Femur (tissue), 1 donor: ENCODE results near the gene TBC1D3.
"Not testable (repeated sequence)": the region's sequence is repeated elsewhere in the genome, so short reads cannot be mapped to it uniquely, and the experiment has no call there.

ENCODE experiments used
- DNase-seq: peaks from one replicate; pipeline ENCODE4 v3.0.0-alpha.2; 2017

TBC1D3 gene

GRCh38 chr17:38192455-38192854 lies at the start of gene TBC1D3:
Gene TBC1D3 (minus strand): TSS chr17:38192555. CDS start chr17:38191029, 1,526 bp downstream.
- DNase-seq: not testable (repeated sequence)

- DNase-seq: not testable (repeated sequence)
Observed at GRCh38 chr17:38232790-38233189, 40.4 kb upstream of the TBC1D3 start.

- not testable (repeated sequence) for DNase-seq
Observed at GRCh38 chr17:38225844-38226495, 33.6 kb upstream of the TBC1D3 start.

GRCh38 chr17:38220867-38221266 lies 28.5 kb upstream of the TBC1D3 start:
- DNase-seq: not testable (repeated sequence)

- not testable (repeated sequence) for DNase-seq
Observed at GRCh38 chr17:38200271-38200670, 7.9 kb upstream of the TBC1D3 start.

GRCh38 chr17:38134860-38135259 lies 57.5 kb downstream of the TBC1D3 start:
- DNase-seq: not testable (repeated sequence)
